HG03520 (cell line): ENCODE data around the gene RTN1.

Source experiments
- ATAC-seq: cut with Tn5 transposase; IDR thresholded peaks from one replicate; pipeline ENCODE4 v1.9.1; 2021; ENCODE audit warnings: mild to moderate bottlenecking, moderate library complexity; ENCODE audit not compliant: unreplicated experiment

Gene RTN1

GRCh38 chr14:59634617-59635016 lies 236.0 kb downstream of the RTN1 start:
- ATAC-seq, result no peak

DNA sequence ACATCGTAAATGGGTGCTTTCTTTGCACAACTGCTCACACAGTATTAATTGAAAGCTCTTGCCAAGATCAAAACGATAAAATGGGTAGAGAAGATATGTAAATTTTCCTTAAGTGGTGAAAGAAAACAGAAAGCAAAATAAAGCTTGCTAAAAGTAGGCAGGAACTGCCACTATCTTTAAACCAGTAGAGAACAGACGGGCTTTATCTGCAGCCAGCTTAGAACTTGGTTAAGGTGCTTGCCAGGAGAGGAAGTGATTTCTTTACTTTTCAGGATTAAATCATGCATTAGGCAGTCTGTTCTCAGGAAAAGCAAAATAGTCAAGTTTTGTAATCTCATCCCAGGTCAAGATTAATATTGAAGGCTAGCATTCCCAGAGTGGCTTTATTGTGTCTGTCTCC lies 237.1 kb downstream of the RTN1 start:
- no peak for ATAC-seq

- ATAC-seq, result no peak
Measured at GRCh38 chr14:59632381-59632780, 238.2 kb downstream of the RTN1 start.

DNA sequence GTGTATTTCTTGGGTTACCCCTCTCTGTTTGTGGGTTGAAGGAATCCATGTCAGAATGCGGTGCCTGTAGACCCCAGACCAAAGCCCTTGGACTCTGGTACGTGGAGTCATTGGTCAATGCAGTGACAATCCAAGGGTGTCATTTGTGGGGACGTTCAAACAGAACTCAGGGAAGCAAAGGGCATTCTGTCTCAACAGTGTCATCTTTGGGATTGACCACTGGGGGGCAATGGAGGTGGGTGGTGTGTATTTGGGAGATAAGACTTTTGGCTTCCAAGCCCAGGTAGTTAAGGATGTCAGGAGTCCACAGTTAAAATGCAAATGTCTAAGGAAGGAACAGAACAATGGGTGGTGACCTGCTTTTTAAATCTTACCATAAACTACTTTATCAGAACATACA lies 239.3 kb downstream of the RTN1 start:
- no peak for ATAC-seq

DNA sequence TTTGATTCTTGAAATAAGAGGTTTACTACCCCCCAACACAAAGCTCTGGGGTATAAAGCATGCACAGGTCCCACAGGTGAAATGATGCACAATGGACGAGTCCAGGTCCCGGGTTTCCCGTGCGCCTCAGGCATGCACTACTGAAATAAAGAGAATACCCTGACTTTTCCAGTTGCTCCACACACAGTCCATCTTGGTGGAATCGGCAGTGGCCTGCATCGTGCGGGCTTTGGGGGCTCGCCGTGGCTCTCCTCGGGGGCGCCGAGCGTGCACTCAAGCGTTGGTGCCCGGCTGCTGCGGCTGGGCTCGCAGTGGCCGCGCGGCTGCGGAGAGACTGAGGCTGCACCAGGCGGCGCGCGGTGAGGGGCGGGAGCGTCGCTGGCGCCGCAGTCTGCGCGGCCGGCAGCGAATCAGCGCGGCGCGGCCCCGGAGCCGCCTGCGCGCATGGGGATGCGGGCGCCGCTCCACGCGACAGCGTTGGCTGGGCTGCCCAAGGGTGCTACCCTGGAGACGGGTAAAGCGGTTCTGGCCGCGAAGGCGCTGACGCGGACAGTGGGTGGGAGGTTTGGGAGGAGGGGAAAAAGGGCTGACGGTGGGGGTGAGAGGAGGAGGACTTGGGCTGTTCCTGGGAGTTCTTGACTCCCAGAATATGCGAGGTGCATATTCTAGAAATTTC lies 240.2 kb downstream of the RTN1 start:
- ATAC-seq, result no peak

DNA sequence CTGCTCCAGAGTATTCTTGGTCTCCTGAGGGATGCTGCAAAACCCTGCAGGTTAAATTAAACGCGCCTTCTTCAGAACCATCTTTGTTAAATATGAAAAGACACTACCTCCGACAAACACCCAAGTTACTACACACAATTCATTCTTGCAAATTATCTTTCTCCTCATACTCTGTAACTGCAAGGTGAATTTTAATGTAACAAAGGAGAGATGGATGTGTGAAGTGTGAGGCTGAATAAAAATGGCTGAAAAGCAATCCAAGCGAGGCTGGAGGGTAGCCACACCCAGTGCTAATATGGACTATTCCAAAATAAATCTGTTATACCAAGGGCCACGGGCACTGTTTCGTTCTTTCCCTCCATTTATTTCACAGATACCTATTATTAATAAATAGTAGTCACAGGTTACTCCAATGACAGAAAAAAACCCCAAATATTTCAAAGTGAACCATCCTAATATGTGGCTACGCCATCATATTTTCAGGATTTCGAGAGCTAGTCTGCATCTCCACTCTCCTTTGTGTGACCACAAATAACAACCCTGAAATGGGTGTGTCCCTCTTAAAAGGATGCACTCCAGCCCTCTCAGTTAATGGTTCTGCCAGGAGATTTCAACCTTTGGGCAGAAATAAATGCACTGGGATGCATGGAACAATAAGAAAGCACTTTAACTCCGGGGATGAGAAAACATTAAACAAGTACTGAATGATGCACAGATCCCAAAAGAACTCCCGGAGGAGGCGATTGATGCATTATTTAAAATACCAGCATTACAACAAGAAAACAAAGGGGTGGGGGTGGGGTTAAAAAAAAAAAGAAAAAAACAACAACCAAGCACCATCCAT lies 240.9 kb downstream of the RTN1 start:
- no peak for ATAC-seq

DNA sequence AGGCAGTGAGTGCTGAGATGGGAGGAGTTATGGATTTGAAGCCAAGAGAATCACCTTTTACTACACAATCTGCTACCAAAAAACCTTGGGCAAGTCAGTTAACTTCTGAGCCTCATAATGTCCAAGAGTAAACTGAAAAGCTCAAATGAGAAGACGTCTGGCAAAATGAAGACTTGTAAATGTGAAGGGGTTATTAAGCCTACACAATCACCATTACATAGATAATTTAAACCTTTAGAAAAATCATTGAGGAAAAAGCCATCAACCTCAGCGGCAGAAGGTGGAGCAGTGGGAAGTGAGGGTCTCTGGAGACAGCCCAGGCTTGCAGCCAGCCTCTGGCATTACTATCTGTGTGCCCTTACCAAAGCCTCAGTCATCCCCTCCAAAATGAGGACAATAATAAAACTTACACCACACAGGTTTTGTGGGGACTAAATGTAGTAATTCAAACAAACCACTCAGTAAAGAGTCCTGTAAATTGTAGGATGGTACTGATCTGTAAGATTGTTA lies 243.5 kb downstream of the RTN1 start:
- ATAC-seq, result no peak

DNA sequence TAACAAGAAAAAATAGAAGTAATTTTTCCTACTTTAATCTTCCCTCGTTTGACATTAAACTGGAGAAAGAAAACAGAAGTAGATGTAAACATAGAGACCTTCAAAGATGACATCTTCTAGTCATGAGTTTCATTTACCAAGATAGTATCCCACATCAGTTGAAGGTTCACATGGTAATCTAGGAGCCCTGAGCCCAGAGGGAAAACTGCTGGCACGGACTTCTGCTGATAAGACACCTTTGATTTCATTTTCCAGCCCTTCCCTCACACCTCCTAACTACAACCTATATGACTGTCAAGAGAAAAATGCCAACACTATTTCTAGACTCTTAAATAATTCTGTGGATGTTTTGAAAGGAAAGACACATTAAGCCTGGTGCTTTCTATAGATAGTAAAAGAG lies 247.9 kb downstream of the RTN1 start:
- no peak for ATAC-seq

DNA sequence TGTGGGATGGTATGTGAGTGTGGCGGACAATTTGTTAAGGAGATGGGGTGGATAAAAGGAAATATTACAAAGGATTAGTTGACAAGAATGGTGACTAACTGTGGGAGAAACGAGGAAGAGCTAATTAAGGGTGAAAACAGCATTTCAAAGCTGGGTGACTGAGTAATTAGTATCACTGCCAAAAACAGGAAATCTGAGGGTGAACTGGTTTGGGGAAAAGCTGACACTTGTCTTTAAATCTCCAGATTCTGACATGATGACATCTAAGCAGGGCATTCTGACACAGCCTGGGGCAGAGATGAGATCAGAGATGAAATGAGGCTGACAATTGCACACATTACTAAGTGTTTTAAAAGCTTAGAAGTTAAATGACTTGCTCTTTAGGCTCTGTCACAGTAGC lies 251.5 kb downstream of the RTN1 start:
- ATAC-seq, result no peak

GRCh38 chr14:59601056-59601455 lies 269.5 kb downstream of the RTN1 start:
- no peak for ATAC-seq

GRCh38 chr14:59600211-59600945 lies 270.2 kb downstream of the RTN1 start:
- ATAC-seq, result no peak

- no peak for ATAC-seq
Measured at GRCh38 chr14:59595071-59595470, 275.5 kb downstream of the RTN1 start.

DNA sequence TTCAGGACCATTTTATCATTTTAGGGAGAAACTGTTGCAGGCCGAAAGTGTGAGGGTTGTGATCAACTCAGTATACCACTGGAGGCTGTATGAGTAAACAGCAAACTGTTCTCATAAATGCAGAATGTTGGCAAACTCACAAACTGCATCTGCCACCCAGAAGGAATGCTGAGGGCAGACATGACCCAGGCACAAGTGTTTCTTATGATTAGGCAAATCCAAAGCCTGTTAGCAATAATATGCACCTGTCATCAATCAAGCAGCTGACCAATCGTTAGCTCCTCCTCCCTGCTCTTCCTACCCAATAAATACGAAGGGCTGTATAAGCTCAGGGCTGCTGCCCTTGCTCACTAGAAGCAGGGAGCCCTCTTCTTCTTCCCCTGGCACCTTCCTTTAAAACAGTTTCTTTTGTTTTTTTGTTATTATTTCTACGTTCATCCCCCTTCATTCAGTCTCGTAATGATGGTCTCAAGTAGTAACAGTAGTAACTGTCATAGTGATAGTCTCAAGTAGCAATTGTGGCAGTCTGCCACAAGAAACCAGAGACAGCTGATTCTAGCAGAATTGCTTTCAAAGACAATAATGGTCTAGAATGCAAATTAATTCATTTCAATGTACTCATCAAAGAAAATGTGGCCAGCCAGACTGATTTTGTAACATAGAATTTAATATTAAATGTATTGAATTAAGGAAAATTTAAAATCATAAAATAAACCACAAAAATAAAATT lies 278.8 kb downstream of the RTN1 start:
- no peak for ATAC-seq

DNA sequence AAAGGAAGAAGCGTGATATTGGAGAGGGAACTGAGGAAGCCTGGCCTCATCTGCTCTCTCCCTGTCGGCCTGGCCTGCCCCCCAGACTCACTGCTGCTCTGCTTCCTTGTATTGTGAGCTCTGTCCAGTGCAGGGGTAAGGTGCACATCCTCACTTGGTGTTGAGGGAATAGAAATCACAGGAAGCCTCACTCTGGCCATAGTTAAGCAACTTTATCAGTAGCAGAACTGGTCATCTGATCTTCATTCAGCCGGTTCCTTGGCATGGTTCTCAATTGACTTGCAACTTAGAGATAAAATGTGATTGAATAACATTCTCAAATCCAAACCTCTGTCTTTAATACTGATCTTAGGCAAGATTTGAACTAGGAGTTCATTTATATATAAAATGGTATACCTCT lies 282.5 kb downstream of the RTN1 start:
- no peak for ATAC-seq

DNA sequence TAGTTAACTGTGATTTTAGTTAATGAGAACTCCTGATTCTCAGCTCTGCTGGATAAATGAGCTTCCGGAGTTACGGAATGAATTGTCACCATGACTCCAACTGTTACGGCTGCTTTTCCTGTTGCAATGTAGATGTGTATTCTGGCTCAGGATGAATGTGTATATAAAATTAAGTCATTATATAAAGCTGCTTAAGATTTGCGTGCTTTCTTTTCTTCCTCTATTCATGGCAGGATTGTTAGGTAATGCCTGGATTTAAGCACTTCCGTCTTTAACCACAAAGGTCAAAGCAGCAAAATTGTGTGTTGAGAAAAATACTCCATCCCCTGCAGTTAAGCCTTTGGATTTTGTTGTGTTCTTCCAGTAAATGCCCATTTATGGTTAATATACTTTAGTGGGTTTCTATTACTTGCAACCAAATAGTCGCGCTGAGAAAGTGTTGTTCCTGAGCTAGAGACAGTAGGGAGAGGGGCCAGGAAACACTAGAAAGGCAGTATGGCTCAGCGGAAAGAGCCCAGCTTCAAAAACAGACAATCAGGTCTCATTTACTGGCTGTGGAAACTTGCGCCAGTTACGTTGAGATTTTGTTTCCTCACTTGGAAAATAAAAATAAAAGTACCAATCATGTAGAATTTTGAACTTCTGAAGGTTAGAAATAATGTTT lies 284.6 kb downstream of the RTN1 start:
- no peak for ATAC-seq

GRCh38 chr14:59583755-59584154 lies 286.8 kb downstream of the RTN1 start:
- ATAC-seq, result no peak

- no peak for ATAC-seq
Measured at GRCh38 chr14:59582845-59583509, 287.6 kb downstream of the RTN1 start.

- ATAC-seq, result no peak
Measured at GRCh38 chr14:59582161-59582560, 288.4 kb downstream of the RTN1 start.

- no peak for ATAC-seq
Measured at GRCh38 chr14:59580911-59581310, 289.7 kb downstream of the RTN1 start.
